HepG2 (cell line): ENCODE measurements around the gene CNEP1R1. TPM values are rescaled to one million over a fixed set of nuclear protein-coding genes. Genes with fewer than 3 reads are reported as not detected.

Source experiments
- AGO2 ChIP-seq: fragments of 200-400 bp; formaldehyde crosslinking; optimal IDR thresholded peaks from 2 replicates; pipeline ENCODE3; 2017; ENCODE audit warnings: mild to moderate bottlenecking, low read depth, low read length, moderate library complexity
- ATF7-NPFF ChIP-seq: sonication (generic); formaldehyde crosslinking; IDR thresholded peaks from 2 replicates; pipeline ENCODE4 v1.8.1; 2023; ENCODE audit warnings: mild to moderate bottlenecking, low read depth, missing genetic modification reagents, moderate library complexity
- KAT8 ChIP-seq: IDR thresholded peaks from 2 replicates; pipeline ENCODE4 v1.6.1; 2016; ENCODE audit warnings: missing genetic modification reagents, missing compliant biosample characterization
- MEIS1 ChIP-seq: sonication (generic); formaldehyde crosslinking; IDR thresholded peaks from 2 replicates; pipeline ENCODE4 v1.9.0; 2021; ENCODE audit warnings: mild to moderate bottlenecking, missing genetic modification reagents, moderate library complexity, borderline replicate concordance
- PCBP1 ChIP-seq: fragments of 200-400 bp; formaldehyde crosslinking; IDR thresholded peaks from 2 replicates; pipeline ENCODE4 v1.6.1; 2017; ENCODE audit warnings: mild to moderate bottlenecking, low read depth, low read length, borderline replicate concordance
- PHB2 ChIP-seq: fragments of 450-650 bp; IDR thresholded peaks from 2 replicates; pipeline ENCODE4 v1.6.1; 2018; ENCODE audit not compliant: partially characterized antibody
- PHF5A ChIP-seq: IDR thresholded peaks from one replicate; pipeline ENCODE4 v1.6.1; 2018; ENCODE audit warnings: low read depth, missing genetic modification reagents; ENCODE audit not compliant: unreplicated experiment
- SOX6 ChIP-seq, 2 experiments: fragments of 450-650 bp in 1 of 2; sonication (generic) in 1 of 2; formaldehyde crosslinking in 1 of 2; IDR thresholded peaks; 2 replicates each; pipeline versions ENCODE4 v1.4.0 to v1.6.1; 2017 to 2020; ENCODE audit warnings: antibody characterized with exemption in 1 of 2, mild to moderate bottlenecking in 1 of 2, missing genetic modification reagents in 1 of 2
- ZSCAN9 ChIP-seq: IDR thresholded peaks from 2 replicates; pipeline ENCODE4 v1.6.1; 2016; ENCODE audit warnings: borderline replicate concordance
- polyA plus RNA-seq, 8 experiments: library from polyadenylated mRNA; depleted of rRNA in 3 of 8; stranded (reverse) in 7 of 8; unstranded in 1 of 8; fragments of >200 nt; fragmentation: Illumina TruSeq in 4 of 8; extraction: Trizol in 4 of 8; gene quantifications; 2 replicates each; pipeline versions ENCODE4 v1.2.1 to v1.2.3, GENCODE V29; 2011 to 2016; ENCODE audit warnings: low read depth in 4 of 8, missing spikeins in 1 of 8, mixed read lengths in 1 of 8; ENCODE audit not compliant: insufficient read depth in 1 of 8
- total RNA-seq, 5 experiments: library from RNA; depleted of rRNA; stranded (reverse); fragments of >200 nt; fragmentation: Illumina TruSeq; extraction: Trizol; gene quantifications; 2 replicates each; pipeline ENCODE4 v1.2.3, GENCODE V29; 2016; ENCODE audit warnings: low read depth in 1 of 5
- TF ChIP-seq, protein P1 (sequence below): sonication (generic); formaldehyde crosslinking; IDR thresholded peaks from 2 replicates; pipeline ENCODE4 v1.5.0; 2020; ENCODE audit warnings: mild to moderate bottlenecking, missing genetic modification reagents, borderline replicate concordance
- TF ChIP-seq, protein P2 (sequence below): IDR thresholded peaks from 2 replicates; pipeline ENCODE4 v1.6.1; 2018; ENCODE audit warnings: missing genetic modification reagents
- TF ChIP-seq, protein P3 (sequence below): sonication (generic); formaldehyde crosslinking; IDR thresholded peaks from 2 replicates; pipeline ENCODE4 v1.5.0; 2020; ENCODE audit warnings: mild to moderate bottlenecking, missing genetic modification reagents
- TF ChIP-seq, protein P4 (sequence below), 2 experiments: sonication (generic) in 1 of 2; formaldehyde crosslinking in 1 of 2; IDR thresholded peaks; 2 replicates each; pipeline versions ENCODE4 v1.5.1 to v1.6.1; 2011 to 2020; ENCODE audit warnings: borderline replicate concordance in 1 of 2, low read depth in 1 of 2, low read length in 1 of 2, mild to moderate bottlenecking in 1 of 2, missing genetic modification reagents in 1 of 2, moderate library complexity in 1 of 2
- TF ChIP-seq, protein P5 (sequence below): sonication (generic); formaldehyde crosslinking; IDR thresholded peaks from 2 replicates; pipeline ENCODE4 v1.4.0; 2020; ENCODE audit warnings: missing genetic modification reagents

The CNEP1R1 gene
- total and polyA plus RNA-seq, 2 of the 13 experiments (the other 11 are each of a cell fraction or from before 2014, with no cell fraction given) = 23.6 to 26.8 TPM

DNA sequence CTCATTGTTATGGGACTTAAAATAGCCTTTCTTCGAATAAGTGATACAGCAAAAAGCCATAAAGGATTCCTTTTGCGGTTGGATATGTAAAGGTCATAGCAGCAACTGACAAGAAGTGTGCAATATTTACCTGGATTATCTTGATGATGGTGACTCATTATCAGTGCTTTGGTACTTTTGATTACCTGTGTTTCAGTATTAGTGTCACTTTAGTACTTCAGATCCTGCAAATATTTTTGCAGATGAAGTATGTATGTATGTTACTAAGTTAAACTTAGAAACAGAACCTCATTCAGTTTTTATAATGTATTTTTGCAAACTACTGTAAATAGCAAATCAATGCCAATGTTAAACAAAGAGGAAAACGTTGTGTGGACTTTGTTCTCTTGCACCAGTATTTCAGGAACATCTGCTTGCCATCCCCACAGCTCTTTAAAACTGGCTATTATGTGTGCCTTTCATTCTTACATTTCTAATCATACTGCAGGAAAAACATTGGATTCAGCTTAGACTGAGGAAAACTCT is 10.5 kb downstream of the CNEP1R1 start (continued):
- TF ChIP-seq, protein P1, sequence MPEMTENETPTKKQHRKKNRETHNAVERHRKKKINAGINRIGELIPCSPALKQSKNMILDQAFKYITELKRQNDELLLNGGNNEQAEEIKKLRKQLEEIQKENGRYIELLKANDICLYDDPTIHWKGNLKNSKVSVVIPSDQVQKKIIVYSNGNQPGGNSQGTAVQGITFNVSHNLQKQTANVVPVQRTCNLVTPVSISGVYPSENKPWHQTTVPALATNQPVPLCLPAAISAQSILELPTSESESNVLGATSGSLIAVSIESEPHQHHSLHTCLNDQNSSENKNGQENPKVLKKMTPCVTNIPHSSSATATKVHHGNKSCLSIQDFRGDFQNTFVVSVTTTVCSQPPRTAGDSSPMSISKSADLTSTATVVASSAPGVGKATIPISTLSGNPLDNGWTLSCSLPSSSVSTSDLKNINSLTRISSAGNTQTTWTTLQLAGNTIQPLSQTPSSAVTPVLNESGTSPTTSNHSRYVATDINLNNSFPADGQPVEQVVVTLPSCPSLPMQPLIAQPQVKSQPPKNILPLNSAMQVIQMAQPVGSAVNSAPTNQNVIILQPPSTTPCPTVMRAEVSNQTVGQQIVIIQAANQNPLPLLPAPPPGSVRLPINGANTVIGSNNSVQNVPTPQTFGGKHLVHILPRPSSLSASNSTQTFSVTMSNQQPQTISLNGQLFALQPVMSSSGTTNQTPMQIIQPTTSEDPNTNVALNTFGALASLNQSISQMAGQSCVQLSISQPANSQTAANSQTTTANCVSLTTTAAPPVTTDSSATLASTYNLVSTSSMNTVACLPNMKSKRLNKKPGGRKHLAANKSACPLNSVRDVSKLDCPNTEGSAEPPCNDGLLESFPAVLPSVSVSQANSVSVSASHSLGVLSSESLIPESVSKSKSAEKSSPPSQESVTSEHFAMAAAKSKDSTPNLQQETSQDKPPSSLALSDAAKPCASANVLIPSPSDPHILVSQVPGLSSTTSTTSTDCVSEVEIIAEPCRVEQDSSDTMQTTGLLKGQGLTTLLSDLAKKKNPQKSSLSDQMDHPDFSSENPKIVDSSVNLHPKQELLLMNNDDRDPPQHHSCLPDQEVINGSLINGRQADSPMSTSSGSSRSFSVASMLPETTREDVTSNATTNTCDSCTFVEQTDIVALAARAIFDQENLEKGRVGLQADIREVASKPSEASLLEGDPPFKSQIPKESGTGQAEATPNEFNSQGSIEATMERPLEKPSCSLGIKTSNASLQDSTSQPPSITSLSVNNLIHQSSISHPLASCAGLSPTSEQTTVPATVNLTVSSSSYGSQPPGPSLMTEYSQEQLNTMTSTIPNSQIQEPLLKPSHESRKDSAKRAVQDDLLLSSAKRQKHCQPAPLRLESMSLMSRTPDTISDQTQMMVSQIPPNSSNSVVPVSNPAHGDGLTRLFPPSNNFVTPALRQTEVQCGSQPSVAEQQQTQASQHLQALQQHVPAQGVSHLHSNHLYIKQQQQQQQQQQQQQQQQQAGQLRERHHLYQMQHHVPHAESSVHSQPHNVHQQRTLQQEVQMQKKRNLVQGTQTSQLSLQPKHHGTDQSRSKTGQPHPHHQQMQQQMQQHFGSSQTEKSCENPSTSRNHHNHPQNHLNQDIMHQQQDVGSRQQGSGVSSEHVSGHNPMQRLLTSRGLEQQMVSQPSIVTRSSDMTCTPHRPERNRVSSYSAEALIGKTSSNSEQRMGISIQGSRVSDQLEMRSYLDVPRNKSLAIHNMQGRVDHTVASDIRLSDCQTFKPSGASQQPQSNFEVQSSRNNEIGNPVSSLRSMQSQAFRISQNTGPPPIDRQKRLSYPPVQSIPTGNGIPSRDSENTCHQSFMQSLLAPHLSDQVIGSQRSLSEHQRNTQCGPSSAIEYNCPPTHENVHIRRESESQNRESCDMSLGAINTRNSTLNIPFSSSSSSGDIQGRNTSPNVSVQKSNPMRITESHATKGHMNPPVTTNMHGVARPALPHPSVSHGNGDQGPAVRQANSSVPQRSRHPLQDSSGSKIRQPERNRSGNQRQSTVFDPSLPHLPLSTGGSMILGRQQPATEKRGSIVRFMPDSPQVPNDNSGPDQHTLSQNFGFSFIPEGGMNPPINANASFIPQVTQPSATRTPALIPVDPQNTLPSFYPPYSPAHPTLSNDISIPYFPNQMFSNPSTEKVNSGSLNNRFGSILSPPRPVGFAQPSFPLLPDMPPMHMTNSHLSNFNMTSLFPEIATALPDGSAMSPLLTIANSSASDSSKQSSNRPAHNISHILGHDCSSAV (CRISPR knock-in tag) = no peak
- no peak for TF ChIP-seq PHF5A (CRISPR knock-in tag)
- TF ChIP-seq MEIS1 (CRISPR knock-in tag) = no peak
- TF ChIP-seq, protein P2, sequence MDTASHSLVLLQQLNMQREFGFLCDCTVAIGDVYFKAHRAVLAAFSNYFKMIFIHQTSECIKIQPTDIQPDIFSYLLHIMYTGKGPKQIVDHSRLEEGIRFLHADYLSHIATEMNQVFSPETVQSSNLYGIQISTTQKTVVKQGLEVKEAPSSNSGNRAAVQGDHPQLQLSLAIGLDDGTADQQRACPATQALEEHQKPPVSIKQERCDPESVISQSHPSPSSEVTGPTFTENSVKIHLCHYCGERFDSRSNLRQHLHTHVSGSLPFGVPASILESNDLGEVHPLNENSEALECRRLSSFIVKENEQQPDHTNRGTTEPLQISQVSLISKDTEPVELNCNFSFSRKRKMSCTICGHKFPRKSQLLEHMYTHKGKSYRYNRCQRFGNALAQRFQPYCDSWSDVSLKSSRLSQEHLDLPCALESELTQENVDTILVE (CRISPR knock-in tag) = 0 out of 2 replicates have a peak, but pooled peaks have one; percentile 15
- TF ChIP-seq PHB2 = no peak
- TF ChIP-seq, protein P3, sequence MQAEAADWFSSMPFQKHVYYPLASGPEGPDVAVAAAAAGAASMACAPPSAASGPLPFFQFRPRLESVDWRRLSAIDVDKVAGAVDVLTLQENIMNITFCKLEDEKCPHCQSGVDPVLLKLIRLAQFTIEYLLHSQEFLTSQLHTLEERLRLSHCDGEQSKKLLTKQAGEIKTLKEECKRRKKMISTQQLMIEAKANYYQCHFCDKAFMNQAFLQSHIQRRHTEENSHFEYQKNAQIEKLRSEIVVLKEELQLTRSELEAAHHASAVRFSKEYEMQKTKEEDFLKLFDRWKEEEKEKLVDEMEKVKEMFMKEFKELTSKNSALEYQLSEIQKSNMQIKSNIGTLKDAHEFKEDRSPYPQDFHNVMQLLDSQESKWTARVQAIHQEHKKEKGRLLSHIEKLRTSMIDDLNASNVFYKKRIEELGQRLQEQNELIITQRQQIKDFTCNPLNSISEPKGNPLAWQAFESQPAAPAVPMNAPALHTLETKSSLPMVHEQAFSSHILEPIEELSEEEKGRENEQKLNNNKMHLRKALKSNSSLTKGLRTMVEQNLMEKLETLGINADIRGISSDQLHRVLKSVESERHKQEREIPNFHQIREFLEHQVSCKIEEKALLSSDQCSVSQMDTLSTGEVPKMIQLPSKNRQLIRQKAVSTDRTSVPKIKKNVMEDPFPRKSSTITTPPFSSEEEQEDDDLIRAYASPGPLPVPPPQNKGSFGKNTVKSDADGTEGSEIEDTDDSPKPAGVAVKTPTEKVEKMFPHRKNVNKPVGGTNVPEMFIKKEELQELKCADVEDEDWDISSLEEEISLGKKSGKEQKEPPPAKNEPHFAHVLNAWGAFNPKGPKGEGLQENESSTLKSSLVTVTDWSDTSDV (CRISPR knock-in tag) = no peak
- no peak for TF ChIP-seq ATF7-NPFF (CRISPR knock-in tag)
- no peak for TF ChIP-seq PCBP1
- TF ChIP-seq ZSCAN9 (CRISPR knock-in tag) = no peak
- no peak for TF ChIP-seq SOX6 (IDR thresholded peaks at IDR 0.05)
- TF ChIP-seq SOX6 (CRISPR knock-in tag; IDR thresholded peaks at IDR 0.05) = peak; percentile 90
- TF ChIP-seq, protein P4, sequence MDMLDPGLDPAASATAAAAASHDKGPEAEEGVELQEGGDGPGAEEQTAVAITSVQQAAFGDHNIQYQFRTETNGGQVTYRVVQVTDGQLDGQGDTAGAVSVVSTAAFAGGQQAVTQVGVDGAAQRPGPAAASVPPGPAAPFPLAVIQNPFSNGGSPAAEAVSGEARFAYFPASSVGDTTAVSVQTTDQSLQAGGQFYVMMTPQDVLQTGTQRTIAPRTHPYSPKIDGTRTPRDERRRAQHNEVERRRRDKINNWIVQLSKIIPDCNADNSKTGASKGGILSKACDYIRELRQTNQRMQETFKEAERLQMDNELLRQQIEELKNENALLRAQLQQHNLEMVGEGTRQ (IDR thresholded peaks at IDR 0.05; ENCODE audit: low read depth, low read length) = no peak
- TF ChIP-seq, protein P4 (CRISPR knock-in tag; IDR thresholded peaks at IDR 0.05; ENCODE audit: borderline replicate concordance) = no peak
- no peak for TF ChIP-seq AGO2
- TF ChIP-seq KAT8 = peak; percentile 68
- TF ChIP-seq, protein P5, sequence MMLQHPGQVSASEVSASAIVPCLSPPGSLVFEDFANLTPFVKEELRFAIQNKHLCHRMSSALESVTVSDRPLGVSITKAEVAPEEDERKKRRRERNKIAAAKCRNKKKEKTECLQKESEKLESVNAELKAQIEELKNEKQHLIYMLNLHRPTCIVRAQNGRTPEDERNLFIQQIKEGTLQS (CRISPR knock-in tag) = peak; percentile 93
